ENCODE measurements around the gene INPP1.

Gene INPP1

DNA sequence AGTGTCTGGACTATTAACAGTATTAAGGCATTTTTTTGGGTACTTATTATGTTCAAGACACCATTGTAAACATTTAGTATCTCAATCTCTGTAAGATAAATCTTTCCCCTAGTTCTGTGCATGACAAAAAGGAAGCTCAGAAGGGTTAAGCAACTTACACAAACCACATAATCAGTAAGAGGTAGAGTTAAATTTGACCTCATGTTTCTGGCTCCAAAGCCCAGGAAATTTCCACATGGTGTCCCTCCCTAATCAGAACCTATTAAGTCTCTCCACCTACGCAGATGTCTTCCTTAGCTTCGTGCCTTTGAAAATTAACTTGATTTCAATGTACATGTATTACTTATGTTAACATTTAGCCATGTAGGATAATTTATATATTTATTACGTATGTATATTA is 66.8 kb downstream of the INPP1 start:
- DNase-seq = no peak

DNA sequence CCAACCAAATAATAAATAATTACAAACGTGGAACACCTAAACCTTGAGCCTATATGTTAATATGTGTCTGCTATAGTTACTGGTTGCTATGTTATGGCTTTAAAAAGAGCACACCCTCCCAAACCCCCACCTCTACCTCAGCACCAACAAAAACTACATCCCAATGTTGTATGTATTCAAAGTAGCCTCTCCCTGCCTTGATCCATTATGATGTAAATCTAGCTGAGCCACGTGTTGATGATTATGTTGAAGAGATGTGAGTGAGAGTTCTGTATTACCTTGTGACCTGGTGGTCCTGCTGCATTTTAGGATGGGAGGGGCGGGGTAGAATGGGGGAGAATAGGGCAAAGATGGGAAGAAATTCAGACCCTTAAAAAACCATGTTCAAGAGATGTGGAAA is 69.6 kb downstream of the INPP1 start:
- no peak for DNase-seq

DNA sequence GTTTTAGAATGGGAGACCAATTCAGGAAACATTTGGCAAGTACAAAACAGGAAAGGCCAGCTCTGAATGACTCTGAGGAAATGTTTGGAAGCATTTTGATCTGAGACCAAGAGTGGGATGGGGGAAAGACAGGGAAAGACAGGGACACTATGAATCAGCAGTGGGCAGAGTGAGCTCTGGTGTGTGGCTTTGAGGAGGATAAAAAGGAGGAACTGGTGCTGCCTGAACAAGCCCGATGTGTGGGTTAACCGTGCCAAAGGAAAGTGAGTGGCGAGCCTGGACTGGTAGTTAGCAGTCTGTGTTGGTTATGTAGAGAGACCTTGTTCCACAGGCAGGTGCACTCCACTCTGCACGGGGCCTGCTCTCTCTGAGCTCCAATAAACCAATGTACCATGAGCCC is 70.0 kb downstream of the INPP1 start:
- no peak for DNase-seq

DNA sequence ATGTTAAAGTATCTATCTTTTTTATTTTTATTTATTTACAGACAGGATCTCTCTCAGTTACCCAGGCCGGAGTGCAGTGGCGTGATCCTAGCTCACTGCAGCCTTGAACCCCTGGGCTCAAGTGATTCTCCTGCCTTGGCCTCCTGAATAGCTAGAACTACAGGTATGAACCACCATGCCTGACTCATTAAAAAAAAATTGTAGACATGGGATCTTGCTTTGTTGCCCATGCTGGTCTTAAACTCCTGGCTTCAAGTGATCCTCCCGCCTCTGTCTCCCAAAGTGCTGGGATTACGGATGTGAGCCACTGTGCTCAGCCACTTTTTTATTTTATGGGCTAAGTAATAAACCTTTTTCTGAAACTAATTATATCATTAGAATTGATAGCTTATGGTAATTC is 71.9 kb downstream of the INPP1 start:
- no peak for DNase-seq

DNA sequence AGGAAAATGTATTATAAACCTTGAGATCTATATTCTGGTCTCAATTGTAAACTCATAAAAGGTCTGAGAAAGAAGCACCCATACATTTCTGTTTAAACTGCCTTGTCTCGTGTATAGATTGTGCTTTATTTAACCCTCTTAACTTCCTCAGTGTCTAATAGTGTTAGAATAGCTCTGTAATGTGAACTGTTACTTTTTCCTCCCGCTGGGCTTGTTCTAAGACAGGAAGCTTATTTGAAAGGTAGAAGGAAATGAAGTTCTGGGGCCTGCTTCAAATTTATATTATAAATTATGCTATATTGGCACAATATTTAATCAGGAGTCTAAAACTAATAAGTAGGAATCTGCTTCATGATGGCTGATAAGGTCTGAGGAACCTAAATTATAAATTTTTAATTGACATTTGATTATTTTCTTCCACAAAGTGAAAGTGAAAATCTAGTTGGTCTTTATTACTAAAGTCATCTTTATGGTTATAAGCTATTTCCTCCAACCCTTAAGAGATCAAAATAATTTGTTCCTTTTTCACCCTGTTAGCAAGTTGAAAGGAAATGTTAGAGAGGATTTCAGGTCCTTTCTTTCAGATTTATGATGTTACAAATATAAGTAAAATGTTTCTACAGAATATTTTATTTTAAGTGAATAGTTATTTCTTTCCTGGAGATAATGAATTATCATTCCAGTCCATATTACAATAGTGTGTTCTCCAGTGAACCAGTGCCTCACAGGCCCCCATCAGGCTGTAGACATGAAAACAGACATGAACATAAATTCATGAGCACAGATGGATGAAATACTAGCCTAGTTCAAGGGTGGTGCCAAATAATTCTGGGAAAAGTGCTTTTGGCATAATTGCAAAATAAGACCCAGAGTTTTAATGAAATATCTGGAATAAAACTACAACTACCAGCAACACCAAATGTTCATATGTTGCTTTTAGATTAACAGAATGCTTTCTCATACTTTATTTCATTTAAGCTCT is 72.7 kb downstream of the INPP1 start:
- DNase-seq = no peak

DNA sequence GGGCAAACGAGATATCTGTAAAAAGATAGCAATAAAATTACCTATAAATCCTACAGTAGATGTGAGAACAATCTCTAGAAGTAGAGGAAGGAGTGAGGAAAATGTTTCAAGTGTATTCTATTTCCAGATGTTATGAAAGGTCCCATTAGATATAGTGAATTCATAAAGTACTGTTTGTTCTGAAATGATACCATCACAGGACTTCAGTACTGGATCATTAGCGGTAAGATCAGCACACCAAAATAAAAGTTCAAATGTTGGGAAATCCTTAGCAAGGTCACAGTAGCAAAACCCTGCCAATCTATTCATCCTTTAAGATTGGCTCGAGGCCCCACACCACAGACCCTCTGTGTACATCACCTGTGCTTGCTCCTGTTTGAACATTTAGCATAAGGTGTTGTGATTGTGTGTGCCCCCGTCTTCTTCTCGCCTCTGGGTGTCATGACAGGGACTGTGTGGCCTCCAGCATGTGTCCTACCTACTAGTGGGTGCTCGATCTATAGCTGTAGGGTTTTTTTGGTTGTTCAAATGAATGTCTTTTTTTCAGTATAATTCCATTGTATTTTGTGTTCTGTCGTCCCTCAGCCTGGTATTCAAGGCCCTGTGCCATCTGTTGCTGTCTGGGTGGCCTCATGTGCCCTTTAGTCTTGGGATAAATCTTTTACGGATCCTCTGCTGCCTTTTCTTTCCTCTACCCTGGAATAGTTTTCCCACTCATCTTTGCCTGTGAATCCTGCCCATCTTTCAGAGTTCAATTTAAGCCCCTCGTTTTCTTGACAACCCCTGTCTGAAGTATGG is 73.9 kb downstream of the INPP1 start:
- no peak for DNase-seq

DNA sequence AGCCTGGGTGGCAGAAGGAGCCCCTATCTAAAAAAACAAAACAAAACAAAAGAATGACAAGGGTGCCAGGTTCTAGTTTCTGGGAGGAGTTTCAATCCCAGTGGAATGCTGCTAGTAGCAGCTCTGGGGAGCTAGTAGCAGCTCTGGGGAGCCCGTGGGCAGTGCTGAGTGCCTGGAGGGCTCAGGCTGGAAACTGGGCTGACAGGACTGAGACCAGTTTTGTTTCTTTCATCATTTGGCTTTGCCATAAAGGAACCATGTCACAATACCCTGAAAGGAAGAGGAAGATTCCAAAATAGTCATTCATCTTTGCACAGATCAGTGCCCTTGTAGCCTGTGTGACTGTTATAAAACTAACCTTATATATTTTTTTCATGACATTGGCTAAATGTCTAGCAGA is 75.3 kb downstream of the INPP1 start:
- no peak for DNase-seq

DNA sequence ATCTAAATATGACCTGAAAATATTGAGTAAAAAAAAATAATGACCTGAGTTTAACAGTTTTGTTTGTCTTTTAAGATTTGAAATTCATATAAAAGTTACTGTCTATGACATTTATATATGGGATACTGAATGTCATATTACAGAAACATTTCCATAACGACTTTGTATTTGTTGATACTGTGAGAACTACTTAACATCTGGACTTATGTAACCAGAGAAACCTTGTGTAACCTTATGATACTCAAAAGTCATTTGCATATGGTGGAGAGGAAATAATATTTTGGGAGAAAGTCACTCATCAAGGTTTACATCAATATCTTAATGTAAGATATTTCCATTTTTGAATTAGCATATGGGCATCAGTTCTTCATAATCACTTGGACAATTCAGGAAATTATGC is 77.4 kb downstream of the INPP1 start:
- no peak for DNase-seq
